Upper lobe of left lung (tissue), 4 donors: ENCODE results near the gene FUT2.

ENCODE experiments used
- POLR2A ChIP-seq, 4 donors: fragments of 450-650 bp; IDR thresholded peaks; one replicate each; pipeline ENCODE4 v1.5.1; 2016 to 2017; ENCODE audit warnings: antibody characterized with exemption in 4 of 4, mild to moderate bottlenecking in 2 of 4
- POLR2AphosphoS5 ChIP-seq, 2 donors: sonication (generic); formaldehyde crosslinking; IDR thresholded peaks; one replicate each; pipeline ENCODE4 v1.5.1; 2017; ENCODE audit warnings: antibody characterized with exemption in 2 of 2
- TF ChIP-seq, protein P1 (sequence below), 6 experiments: fragments of 450-650 bp in 4 of 6; fragments of 200-600 bp in 2 of 6; sonication (generic) in 2 of 6; IDR thresholded peaks; one replicate each; pipeline ENCODE4 v1.5.1; 2016 to 2019; ENCODE audit warnings: antibody characterized with exemption in 6 of 6

DNA sequence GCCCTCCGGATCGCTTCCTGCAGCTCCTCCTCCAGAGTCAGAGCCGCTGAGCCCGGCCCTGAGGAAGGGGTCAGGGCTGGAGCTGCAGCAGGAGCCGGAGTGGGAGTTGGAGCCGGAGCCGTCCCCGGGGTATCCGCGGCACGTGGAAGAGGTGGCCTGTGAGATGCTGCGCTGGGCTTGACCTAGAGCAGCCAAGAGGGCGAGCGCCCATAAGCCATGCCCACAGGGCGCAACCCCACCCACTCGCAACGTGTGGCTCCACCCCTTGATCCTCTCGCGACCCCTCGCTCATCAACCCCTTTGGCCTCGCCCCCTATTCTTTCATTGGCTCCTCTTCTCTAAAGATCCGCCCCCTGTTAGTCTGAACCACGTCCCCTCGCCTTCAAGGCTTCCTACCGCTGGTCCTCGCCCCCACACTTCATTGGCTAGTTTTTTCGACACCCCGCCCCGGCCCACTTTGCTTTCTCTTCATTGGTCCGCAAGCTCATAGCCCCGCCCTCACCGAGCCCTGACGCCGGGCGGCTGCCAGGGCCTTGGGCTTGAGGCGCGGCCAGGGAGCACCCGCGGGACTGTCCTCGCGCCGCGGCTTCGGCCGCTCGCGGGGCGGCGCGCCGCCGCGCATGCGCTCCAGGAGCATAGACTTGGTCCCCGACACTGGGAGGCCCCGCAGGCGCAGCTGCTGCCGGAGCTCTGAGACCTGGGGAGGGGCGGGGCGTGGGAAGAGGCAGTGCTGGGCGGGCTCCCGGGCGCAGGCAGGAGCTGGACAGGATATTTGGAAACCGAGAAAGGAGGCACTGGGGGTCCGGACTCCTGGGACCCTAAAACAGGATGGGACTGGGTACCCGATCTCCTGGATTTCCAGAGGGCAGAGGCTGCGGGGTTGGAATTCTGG is 18.3 kb downstream of the FUT2 start:
- TF ChIP-seq POLR2A (IDR thresholded peaks at IDR 0.05) (peak in 1 of 4 donors; percentile 67), POLR2AphosphoS5 (IDR thresholded peaks at IDR 0.05) (peak in 1 of 2 donors; percentile 42)
- TF ChIP-seq, protein P1, sequence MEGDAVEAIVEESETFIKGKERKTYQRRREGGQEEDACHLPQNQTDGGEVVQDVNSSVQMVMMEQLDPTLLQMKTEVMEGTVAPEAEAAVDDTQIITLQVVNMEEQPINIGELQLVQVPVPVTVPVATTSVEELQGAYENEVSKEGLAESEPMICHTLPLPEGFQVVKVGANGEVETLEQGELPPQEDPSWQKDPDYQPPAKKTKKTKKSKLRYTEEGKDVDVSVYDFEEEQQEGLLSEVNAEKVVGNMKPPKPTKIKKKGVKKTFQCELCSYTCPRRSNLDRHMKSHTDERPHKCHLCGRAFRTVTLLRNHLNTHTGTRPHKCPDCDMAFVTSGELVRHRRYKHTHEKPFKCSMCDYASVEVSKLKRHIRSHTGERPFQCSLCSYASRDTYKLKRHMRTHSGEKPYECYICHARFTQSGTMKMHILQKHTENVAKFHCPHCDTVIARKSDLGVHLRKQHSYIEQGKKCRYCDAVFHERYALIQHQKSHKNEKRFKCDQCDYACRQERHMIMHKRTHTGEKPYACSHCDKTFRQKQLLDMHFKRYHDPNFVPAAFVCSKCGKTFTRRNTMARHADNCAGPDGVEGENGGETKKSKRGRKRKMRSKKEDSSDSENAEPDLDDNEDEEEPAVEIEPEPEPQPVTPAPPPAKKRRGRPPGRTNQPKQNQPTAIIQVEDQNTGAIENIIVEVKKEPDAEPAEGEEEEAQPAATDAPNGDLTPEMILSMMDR (IDR thresholded peaks at IDR 0.05): no peak
